Eye (tissue), 1 donor: Measurements from ENCODE around the gene STIP1.

Experiments
- DNase-seq: peaks from one replicate; pipeline ENCODE4 v3.0.0-alpha.2; 2015

STIP1 gene

GRCh38 chr11:64253043-64253442 is 67.1 kb downstream of the STIP1 start:
- DNase-seq: no peak

GRCh38 chr11:64253481-64253880 is 67.5 kb downstream of the STIP1 start:
- DNase-seq: no peak
